ENCODE results near the gene SLC9A3.

Gene SLC9A3

DNA sequence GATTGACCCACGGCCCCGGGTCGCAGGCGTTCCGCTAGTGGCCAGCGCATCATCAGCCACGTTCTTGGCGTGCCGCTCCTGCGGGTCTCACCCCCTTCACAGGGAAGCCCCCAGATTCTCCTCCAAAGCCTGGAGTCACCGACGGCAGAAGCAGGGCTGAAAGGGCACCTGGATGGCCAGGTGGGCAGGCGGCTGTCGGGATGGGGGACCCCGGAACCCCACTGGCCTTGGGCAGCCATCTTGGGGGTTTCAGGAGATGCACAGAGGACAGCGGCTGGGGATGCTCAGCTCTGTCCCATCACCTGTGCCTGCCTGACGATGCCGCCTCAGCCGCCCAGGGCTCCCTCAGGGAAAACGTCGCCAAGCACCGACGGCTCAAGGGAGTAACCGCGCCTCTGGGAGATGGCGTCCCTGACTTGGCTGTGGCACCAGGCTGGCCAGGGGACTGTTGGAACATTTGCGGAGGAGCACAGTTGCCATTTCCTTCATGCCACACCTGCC, 14.1 kb upstream of the SLC9A3 start:
- no peak for DNase-seq

DNA sequence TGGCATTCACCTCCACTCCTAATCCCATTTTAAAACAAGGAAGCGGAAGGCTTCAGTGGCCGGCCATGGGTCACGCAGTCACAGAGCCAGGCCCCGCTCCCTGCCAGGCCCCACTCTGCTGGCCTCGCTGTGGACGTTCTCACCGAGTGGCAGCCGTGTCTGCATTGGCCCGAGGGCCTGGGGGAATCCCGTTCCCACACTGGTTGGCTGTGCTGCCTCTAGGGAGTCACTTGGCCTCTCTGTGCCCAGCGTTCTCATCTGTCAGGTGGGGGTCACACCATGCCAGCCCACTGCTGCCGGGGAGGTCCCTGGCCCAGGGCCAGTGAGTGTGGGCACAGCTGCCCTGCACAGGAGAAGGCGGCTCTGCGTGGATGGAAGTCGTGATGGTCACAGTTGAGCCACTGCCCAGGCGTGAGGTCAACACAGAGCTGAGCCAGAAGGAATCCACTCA, 13.4 kb upstream of the SLC9A3 start:
- no peak for DNase-seq

DNA sequence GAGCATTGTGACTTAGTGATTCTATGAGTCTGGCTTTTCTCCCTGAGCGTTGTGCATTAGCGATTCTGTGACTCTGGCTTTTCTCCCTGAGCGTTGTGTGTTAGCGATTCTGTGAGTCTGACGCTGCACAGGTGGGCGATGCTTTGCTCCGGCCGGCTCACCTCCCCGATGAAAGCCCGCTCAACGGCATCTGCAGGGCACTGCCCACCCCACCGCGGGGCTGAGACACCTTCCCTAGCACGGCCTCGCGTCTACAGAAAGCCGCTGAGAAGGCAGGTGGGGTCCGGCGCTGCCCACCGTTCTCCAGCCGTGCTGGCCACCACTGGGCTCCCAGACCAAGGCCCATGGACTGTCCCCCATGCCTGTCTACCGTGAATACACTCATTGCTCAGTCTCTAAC, 12.8 kb upstream of the SLC9A3 start:
- DNase-seq: no peak

DNA sequence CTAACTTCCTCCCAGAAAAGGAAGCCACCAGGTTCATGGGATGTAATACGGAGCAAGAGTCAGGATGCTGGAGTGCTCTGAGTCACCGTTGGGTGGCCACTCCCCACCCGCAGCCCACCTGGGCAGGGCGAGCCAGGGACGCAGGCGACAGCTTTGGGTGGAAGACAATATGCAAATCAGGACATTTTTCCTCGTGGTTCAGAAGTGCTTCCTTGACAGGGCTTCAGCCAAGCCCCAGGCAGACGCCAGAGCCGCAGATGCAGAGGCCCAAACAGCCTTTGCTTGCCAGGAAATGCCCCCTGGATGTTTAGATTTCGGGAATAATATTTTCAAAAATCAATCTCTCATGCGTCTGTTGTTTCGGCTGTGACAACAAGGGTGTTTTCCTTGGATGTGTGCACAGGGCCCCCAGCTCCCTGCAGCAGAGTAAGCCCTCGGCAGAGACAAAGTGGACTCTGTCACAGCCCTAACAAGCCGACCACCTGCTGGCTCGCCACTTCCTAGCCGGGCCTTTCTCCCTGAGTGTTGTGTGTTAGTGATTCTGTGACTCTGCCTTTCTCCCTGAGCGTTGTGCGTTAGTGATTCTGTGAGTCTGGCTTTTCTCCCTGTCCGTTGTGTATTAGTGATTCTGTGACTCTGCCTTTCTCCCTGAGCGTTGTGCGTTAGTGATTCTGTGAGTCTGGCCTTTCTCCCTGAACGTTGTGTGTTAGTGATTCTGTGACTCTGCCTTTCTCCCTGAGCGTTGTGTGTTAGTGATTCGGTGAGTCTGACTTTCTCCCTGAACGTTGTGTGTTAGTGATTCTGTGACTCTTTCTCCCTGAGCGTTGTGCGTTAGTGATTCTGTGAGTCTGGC, 11.8 kb upstream of the SLC9A3 start:
- no peak for DNase-seq

DNA sequence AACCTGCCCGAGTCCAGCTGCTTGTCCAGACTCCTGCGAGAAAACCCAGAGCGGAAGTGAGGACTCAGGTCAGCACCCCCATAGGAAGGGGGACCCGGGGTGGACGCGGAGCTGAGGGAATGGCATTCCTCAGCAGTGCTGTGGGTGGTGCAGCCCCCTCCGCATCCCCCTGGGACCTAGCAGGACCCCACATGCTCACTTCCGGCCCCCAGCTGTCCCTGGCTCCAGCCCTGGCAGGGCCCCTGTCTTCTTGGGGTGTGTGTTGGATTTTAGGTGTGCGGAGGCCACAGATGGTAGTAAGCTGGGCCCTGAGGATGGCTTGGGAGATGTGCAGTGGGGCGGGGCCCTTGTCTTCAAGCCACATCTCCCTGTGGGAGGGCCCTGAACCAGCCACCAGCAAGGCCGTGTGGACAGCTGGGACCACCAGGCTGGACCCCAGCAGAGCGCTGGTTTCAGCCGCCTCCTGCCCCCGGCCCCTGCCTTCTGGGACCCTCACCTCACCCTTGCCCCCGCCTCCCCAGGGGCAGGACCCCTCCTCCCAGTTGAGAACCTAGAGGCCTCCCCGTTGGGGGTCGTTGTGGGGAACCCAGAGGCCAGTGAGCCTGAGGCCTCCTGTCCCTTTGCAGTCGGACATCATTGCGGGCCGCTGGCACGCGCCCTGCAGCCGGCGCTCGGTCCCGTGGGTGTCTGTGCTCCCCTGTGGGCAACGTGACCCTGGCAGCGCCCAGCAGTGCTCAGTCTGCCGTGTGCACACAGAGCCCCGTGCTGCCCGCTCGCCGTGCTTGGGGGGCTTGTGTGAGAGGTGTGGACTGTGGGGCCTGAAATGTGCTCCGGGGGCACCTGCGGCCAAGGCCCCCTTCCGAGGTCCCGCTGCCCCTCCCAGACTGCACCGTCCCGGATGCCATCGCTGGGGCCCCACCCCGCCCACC, 10.8 kb upstream of the SLC9A3 start:
- DNase-seq: no peak

DNA sequence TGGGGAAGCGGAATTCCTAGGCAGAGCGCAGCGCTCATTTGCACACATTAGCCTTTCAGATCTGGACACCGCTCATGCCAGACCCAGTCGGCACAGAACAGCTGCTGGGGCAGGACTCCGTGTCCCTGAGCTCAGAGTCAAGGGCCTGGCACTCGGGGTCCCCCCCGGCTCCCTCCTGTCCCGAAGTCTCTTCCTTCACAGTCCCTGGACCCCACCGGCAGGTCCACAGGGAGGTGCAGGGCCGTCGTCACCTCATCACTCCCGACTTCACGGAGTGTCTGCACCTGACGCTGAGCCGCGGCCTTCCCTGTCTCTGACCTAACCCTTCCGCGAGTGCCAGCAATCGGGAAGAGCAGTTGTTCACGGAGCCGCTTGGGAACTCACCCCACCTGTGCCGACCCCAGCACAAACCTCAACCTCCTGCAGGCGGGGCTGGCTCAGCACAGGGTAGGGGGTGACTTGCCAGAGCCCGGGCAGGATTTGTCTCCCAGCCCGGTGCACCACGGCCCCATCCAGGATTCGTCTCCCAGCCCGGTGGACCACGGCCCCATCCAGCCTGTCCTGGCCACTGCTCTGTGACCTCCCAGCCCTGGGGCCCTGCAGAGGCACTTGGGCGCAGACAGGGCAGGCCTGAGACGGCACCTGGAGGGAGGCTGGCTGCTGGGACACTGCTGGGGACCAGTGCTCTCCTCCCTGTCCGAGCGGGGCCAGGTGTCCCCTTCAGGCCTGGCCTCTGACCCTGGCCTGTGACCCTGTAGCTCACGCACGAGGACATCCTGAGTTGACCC, 9.9 kb upstream of the SLC9A3 start:
- no peak for DNase-seq

DNA sequence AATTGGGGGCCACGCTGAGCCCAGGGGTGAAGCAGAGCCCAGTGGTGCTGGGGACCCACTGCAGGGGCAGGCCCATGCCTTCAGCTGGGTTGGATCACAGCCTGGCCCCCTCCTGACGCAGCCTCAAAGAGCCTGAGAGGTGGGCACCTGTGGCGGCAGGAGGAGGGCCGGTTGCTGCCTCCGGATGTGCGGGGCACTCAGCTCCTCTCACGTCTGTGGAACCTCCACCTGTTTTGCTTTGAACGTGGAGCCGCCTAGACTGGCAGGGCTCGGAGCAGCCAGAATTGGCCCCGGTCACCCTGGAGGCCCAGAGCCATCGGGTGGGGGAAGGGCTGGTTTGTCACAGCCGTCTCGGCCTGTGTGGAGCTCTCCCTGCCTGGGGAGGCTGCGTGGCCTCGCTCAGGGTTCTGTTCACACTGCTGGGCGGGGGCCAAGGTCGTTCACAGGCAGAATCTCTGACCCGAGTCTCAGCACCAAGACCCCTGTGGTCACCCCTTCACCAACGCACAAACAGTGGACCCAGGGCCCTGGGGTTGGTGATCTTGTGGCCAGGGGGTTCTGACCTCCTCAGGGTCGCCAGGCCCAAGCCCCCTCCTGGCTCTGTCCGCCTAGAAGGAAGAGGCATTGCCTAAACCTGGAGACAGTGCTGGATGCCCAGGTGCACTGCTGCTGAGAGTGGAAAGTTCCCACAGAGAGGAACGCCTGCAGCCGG, 9.2 kb upstream of the SLC9A3 start:
- DNase-seq: no peak

DNA sequence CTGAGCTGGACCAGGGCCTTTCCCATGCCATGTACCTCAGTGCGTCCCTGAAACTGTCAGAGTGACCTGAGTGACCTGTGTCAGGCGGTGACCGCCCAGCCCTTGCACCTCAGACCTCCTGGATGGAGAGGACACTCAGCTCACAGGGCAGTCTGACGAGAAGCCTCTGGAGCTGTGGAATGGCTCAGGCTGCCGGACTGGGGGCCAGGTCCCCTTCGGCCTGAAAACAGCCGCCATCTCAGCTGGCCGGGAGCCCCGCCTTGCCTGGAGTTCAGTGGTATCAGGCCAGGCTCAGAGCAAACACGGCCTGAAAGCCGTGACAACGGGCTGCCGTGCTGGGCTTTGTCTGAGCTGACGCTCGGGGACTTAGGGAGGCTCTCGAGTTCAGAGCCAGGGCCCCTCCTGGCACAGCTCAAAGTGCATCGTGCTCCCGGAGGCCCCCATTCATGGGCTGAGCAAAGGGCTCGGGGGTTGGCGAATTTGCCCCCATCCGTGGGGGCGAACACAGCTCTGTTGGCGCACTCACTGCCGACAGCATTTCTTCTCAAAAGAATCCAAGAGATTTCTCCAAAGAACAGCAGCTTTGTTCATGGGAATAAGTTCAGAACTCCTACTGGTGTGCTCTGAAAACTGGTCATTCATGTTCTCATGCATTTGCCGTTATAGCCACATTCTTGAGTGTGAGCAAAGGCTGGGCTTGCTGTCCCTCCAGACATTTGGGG, 8.4 kb upstream of the SLC9A3 start:
- no peak for DNase-seq

DNA sequence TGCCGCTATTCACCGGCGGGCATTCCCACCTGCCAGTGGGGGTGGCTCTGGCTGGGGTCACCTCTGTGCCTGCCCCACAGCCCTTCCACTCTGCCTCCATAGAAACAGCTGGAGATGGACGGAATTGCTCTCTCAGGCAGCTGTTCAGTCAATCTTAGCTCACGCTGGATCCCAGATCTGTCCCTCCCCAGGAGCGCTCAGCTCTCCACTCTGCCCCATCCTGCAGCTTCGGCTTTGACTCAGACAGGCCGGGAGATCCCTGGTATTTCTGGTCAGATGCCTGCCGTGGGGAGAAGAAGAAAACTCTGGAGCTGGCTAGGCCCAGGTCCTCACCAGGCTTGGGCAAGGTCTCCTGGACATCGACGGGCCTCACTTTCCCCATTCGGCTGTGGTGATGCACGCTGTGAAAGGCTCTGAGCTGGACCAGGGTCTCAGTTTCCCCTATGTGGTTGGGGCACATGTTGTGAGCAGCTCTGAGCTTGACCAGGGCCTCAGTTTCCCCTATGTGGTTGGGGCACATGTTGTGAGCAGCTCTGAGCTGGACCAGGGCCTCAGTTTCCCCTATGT, 7.6 kb upstream of the SLC9A3 start:
- DNase-seq: no peak

DNA sequence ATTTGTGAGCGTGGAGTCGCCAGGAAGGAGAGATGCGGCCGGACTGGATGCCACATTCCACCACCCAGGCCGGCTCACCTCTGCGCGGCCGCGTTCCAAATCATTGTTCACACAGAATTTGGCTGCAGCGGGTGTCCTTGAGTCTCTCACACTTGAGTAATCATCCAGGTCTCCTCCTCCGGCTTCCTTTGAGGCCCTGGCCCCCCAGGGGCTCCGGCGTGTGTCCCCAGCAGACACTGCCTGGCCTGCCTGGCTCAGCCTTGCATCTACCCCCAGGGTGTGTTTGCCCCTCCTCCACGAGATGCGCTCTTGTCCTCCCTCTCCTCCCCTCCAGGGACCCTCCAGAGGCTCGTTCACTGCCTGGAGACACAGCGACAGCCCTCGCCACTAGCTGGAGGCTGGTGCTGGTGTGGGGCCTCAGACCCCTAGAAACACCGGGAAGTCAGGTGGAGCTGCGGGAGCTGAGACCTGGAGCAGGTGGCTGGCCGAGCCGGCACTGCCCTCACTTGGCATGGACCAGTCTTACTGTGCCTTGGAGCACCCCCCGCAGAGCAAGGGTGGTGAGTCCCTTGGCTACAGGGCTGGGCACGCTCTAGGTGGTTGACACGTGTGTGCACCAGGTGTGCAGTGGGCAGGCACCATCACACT, 7.0 kb upstream of the SLC9A3 start:
- no peak for DNase-seq

DNA sequence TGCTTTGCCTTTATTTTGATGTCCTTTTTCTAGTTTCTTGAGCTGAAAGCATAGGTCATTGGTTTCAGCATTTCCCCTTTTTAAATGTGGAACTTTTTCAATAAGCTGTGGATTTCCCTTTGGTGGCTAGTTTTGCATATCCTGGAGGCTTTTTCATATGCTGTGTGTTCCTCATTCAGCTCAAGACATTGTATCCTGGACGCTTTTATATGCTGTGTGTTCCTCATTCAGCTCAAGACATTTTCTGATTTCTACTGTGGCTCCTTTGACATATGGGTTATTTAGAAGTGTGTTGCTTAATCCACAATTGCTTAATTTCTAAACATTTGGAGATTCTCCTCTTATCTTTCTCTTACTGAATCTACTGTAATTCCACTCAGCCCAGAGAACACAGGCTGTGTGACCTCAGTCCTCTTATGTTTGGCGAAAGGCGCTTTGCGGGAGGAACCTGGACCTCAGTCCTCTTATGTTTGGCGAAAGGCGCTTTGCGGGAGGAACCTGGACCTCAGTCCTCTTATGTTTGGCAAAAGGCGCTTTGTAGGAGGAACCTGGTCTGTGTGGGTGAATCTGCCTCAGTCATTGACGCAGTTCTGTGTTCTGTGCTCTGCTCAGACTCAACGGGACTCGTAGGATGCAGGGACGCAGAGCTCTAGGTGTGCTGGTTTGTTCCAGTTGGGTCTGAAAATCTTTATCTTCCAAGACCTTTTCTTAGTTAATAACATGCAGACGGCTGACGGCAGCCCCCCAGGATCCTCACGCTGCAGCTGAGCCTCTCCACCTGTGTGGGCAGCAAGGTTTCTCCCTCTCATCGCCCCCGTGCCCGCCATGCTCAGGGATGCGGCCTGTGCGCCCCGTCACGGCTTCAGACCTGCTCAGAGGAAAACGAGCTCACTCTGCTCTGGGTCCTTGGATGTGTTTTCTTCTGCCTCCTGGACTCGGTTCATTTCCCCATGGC, 6.0 kb upstream of the SLC9A3 start:
- no peak for DNase-seq

DNA sequence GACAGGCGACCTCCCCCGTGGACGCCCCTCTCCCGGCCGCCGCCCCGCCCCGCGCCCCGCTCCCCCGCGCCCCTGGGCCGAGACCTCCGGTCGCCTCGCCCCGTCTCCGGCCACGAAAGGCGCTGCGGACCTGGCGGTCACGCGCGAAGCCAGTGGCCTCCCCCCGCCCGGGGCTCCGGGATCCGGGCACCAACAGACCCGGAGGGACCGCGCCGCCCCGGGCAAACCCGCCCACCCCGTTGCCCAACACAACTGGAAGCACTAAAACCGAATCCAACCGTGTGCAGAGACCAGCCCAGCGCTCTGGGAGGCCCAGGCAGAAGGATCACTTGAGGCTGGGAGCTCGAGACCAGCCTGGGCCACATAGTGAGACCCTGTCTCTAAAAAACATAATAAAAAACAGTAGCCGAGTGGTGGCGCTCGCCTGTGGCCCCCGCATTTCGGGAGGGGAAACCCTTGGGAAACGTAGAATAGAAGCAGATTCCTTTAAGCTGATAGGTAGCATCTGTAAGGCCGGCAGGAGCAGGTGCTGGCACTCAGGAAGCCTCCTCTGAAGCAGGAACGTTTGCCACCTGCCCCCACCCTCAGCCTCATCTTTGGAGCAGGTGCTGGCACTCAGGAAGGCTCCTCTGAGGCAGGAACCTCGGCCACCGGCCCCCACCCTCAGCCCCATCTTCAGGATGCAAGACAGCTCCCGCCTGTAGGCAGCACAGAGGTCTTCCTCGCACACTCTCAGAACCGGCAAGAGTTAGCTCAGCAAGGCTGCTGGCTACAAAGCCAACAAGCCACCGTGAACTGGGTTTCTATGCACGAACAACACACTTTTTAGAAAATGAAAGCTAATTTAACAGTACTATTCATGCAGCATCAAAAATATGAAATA, 4.6 kb upstream of the SLC9A3 start:
- no peak for DNase-seq

DNA sequence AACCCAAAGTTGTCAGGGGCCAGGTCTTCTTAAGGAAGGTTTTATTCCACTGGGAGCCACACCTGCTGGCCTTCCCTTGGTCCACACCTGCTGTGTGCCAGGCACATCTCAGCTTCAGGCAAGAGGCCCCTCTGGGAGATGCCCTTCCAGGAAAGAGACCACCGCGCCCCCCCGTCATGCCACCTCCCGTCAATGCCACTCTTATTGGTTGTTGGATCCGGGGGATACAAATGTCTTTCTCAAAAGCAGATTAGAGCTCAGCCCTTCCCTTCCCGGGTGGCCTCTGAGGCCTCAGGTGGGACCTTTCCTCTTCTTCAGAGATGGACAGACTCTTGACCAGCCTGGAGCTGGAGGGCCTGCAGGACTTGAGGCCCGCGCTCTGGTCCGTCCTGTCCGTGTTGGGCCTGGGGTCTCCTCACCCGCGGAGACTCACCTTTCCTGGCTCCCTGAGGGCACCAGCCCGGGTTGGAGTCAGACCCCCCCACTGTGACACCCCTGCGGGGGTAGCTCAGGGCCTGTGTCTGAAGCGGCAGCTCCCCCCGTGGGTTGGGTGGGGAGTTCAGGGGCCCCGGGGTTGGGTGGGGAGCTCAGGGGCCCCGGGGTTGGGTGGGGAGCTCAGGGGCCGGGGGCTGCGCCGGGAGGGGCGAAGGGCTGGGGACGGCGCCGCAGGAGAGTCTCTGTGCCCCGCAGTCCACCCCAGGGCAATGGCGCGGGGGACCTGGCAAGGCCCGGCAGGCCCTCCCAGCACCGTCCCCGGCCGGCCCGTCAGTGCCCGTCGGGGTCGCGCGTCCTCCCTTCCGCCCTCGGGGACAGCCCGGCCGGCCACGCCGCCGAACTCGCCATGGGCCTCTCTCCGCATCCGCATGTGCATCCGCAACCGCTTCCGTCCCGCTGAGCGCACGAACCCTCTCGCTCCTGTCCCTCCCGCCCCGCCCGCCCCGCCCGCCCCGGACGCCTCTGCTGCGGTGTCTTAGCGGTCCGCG, 3.7 kb upstream of the SLC9A3 start:
- no peak for DNase-seq

DNA sequence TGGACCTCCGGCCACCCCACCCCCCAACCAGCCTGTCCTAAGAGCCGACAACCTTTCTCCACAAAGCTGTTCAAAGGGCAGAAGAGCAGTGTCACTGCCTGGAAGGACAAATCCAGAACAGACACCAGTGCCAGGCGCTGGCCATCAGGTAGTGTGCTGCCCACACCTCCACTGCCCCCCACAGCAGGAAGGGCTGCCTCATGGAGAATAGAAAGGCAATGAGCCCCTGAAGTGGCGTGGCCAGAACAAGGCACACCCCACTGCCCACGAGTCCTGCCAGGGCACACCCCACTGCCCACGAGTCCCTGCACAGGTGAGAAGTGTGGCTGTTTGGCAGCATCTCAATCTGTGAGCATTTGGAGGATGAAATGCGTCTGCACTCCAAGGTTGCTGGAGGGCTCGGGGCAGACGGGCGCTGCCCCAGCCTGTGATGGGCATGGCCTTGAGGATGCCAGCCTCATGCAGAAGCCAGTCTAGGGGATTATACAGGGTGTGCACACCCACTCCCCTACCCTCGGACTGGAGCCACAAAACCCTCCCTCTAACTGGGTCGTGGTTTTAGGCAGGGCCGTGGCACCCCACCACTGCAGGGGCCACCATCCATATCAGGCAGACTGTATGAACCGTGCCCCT, 2.3 kb upstream of the SLC9A3 start:
- no peak for DNase-seq

DNA sequence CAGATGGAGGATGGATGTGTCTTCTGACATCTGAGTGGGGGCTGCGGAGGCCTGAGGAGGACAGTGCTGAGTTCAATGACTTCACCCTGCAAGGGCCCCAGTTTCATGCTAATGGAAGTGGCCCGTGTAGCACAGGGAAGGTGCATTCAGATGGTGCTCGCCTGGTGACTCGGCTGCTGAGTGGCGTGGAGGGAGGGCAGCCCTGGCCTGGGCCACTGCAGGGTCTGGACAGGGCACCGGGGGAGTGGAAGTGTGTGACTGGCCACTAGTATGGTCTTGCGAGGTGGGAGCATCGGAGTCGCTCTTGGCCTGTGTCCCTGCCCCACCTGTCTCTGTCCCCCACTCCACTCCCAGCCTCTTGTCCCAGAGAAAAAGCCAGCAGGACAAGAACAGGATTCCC, 1.7 kb upstream of the SLC9A3 start:
- no peak for DNase-seq

DNA sequence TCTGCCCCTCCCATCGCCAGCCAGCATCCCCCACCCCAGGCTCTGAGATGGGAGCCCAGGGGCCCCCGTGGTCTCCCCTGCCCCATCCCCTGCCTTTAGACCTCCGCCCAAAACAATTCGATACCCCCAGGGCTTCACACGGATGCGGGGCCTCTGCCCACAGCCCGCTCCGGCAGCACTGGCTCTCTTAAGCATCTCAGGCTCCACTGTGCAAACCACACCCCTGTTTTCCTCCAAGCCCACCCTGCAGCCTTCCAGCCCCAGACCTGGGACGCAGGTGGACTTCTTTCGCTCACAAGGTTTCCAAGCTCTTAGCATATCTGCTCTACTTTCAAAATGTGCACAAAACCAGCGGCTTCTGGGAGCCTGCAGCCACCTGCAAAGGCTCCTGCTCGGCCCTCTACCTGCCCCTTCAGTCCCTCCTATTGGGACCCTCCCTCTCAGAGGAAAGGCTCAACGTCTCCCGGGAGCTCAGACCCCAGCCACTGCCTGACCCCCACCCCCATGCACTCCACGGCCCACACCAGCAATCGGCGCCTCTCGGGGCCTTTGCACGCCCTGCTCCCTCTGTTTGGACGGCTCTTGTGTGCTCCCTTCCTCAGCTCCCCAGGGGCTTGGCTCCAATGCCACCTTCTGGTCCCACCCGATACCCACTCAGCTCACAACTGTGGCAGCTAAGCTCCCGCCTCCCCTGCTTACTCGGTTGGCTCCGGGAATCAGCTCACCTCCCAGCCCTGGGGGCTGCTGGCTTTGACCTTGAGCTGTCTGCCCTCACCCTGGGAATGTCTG, 918 bp upstream of the SLC9A3 start:
- DNase-seq: no peak

All from NK-92 treated with Interleukin-12 subunit alpha and Interleukin-12 subunit beta, amount 100 ng/mL, for 24 hours (cell line).